A549 (cell line): ENCODE data around the gene IFIT1B. TPM values are rescaled to one million over a fixed set of nuclear protein-coding genes. Genes with fewer than 3 reads are reported as not detected.

Experiments
- ATAC-seq, 2 experiments: fragments of 200-7000 bp in 1 of 2; fragments of >200 bp in 1 of 2; cut with Nextera tagmentation in 1 of 2; cut with Tn5 transposase in 1 of 2; 3 replicates each; pipeline versions ENCODE4 v1.8.0 to v1.9.1; 2018 to 2020; ENCODE audit warnings: mild to moderate bottlenecking in 1 of 2, moderate library complexity in 1 of 2
- CTCF ChIA-PET: fragments of 300-600 bp; sonication (Branson Sonifier 250); formaldehyde crosslinking; extraction: SDS; loops from one replicate; lab custom pipeline; 2021; ENCODE audit warnings: antibody characterized with exemption, inconsistent platforms; lab: Yijun Ruan, JAX
- POLR2A ChIA-PET: fragments of 350-600 bp; formaldehyde crosslinking; extraction: SDS; loops from one replicate; lab custom pipeline; 2021; ENCODE audit warnings: antibody characterized with exemption, inconsistent platforms; lab: Yijun Ruan, JAX
- DNase-seq, 2 experiments: peaks; one replicate each; pipeline versions ENCODE4 v3.0.0 to v3.0.0-alpha.2; 2011 to 2016; ENCODE audit warnings: low read depth in 1 of 2, low spot score in 1 of 2
- FAIRE-seq: peaks from 2 replicates; lab custom pipeline; 2011; peaks lifted over from hg19 to GRCh38; lab: Jason Lieb, UNC
- H3K27ac ChIP-seq, 2 experiments: fragments of >200 bp; sonication (Bioruptor Twin); formaldehyde crosslinking; 3 replicates each; pipeline ENCODE4 v1.5.1; 2016 to 2017
- H3K4me1 ChIP-seq: fragments of >200 bp; sonication (Bioruptor Twin); formaldehyde crosslinking; 3 replicates; pipeline ENCODE4 v1.6.1; 2016
- H3K4me2 ChIP-seq: fragments of >200 bp; sonication (Bioruptor Twin); formaldehyde crosslinking; 3 replicates; pipeline ENCODE4 v1.6.1; 2016
- H3K4me3 ChIP-seq: fragments of >200 bp; sonication (Bioruptor Twin); formaldehyde crosslinking; 3 replicates; pipeline ENCODE4 v1.5.1; 2016
- H3K9me3 ChIP-seq: fragments of >200 bp; sonication (Bioruptor Twin); formaldehyde crosslinking; 3 replicates; pipeline ENCODE4 v1.6.1; 2016
- BHLHE40 ChIP-seq: IDR thresholded peaks from 2 replicates; pipeline ENCODE4 v1.6.1; 2012; ENCODE audit warnings: low read depth, low read length, inconsistent platforms
- CBX2 ChIP-seq: fragments of 200-600 bp; sonication (generic); IDR thresholded peaks from 2 replicates; pipeline ENCODE4 v1.6.1; 2016; ENCODE audit warnings: low read depth, mild to moderate bottlenecking, borderline replicate concordance
- CEBPB ChIP-seq, 2 experiments: fragments of >200 bp in 1 of 2; sonication (Bioruptor Twin) in 1 of 2; formaldehyde crosslinking in 1 of 2; IDR thresholded peaks; 2 replicates each; pipeline ENCODE4 v1.6.1; 2012 to 2016
- EHF ChIP-seq: fragments of 250-450 bp; sonication (Bioruptor Pico); IDR thresholded peaks from 2 replicates; pipeline ENCODE4 v1.5.0; 2020; ENCODE audit warnings: mild to moderate bottlenecking
- EHMT2 ChIP-seq: fragments of 200-600 bp; sonication (generic); IDR thresholded peaks from 2 replicates; pipeline ENCODE4 v1.6.1; 2016; ENCODE audit warnings: antibody characterized with exemption, low read depth, mild to moderate bottlenecking, moderate library complexity
- EP300 ChIP-seq, 2 experiments: fragments of >200 bp; sonication (Bioruptor Twin); formaldehyde crosslinking; IDR thresholded peaks; 2 replicates in 1 of 2; 3 replicates in 1 of 2; pipeline ENCODE4 v1.6.1; 2016 to 2017
- FOSB ChIP-seq: fragments of 250-450 bp; sonication (Bioruptor Pico); IDR thresholded peaks from 2 replicates; pipeline ENCODE4 v1.5.0; 2020; ENCODE audit warnings: mild to moderate bottlenecking, moderate library complexity
- FOXS1 ChIP-seq: fragments of 250-450 bp; sonication (Bioruptor Pico); IDR thresholded peaks from 2 replicates; pipeline ENCODE4 v1.5.0; 2020; ENCODE audit warnings: mild to moderate bottlenecking, moderate library complexity
- GATA3 ChIP-seq: IDR thresholded peaks from 2 replicates; pipeline ENCODE4 v1.6.1; 2012; ENCODE audit warnings: borderline replicate concordance
- HDAC2 ChIP-seq: fragments of 200-600 bp; sonication (generic); IDR thresholded peaks from 2 replicates; pipeline ENCODE4 v1.6.1; 2016
- HEYL ChIP-seq: fragments of 250-450 bp; sonication (Bioruptor Pico); IDR thresholded peaks from 2 replicates; pipeline ENCODE4 v1.8.0; 2021; ENCODE audit warnings: mild to moderate bottlenecking, moderate library complexity
- HOXB5 ChIP-seq: fragments of 250-450 bp; sonication (Bioruptor Pico); IDR thresholded peaks from 2 replicates; pipeline ENCODE4 v1.5.0; 2020; ENCODE audit warnings: mild to moderate bottlenecking, moderate library complexity
- JUN ChIP-seq, 2 experiments: fragments of >200 bp; sonication (Bioruptor Twin); formaldehyde crosslinking; IDR thresholded peaks; 2 replicates in 1 of 2; 3 replicates in 1 of 2; pipeline ENCODE4 v1.6.1; 2016 to 2017
- KDM5A ChIP-seq: fragments of 200-600 bp; sonication (generic); IDR thresholded peaks from 2 replicates; pipeline ENCODE4 v1.6.1; 2016; ENCODE audit warnings: antibody characterized with exemption, mild to moderate bottlenecking
- MAFK ChIP-seq: fragments of 450-650 bp; IDR thresholded peaks from 2 replicates; pipeline ENCODE4 v1.6.1; 2014; ENCODE audit not compliant: partially characterized antibody
- NFE2L2 ChIP-seq: fragments of 150-350 bp; conservative IDR thresholded peaks from 2 replicates; pipeline ENCODE4 v1.6.1; 2014; ENCODE audit warnings: low read length
- POLR2A ChIP-seq: IDR thresholded peaks from 2 replicates; pipeline ENCODE4 v1.6.1; 2012; ENCODE audit warnings: mild to moderate bottlenecking, low read length
- POLR2AphosphoS2 ChIP-seq: conservative IDR thresholded peaks from 2 replicates; pipeline ENCODE4 v1.6.1; 2012; ENCODE audit warnings: low read length, improper control_type of control experiment, inconsistent platforms
- RNF2 ChIP-seq: fragments of 200-600 bp; sonication (generic); IDR thresholded peaks from 2 replicates; pipeline ENCODE4 v1.6.1; 2016; ENCODE audit warnings: low read depth, mild to moderate bottlenecking, antibody characterized with exemption, moderate library complexity, borderline replicate concordance
- SREBF2 ChIP-seq: fragments of 450-650 bp; IDR thresholded peaks from 2 replicates; pipeline ENCODE4 v1.6.1; 2014; ENCODE audit warnings: mild to moderate bottlenecking, moderate library complexity
- TFCP2L1 ChIP-seq: fragments of 250-450 bp; sonication (Bioruptor Pico); IDR thresholded peaks from 2 replicates; pipeline ENCODE4 v1.5.0; 2021; ENCODE audit warnings: mild to moderate bottlenecking
- ZC3H11A ChIP-seq: fragments of 450-650 bp; IDR thresholded peaks from 2 replicates; pipeline ENCODE4 v1.6.1; 2014; ENCODE audit warnings: antibody characterized with exemption, mild to moderate bottlenecking
- ZFP36 ChIP-seq: fragments of 450-650 bp; IDR thresholded peaks from 2 replicates; pipeline ENCODE4 v1.6.1; 2014; ENCODE audit warnings: borderline replicate concordance; ENCODE audit not compliant: partially characterized antibody
- WGBS: methylation state at CpG from one replicate; pipeline ENCODE4 v1.1.6; 2017; ENCODE audit errors: missing lambda C conversion rate; 5-methylcytosine and 5-hydroxymethylcytosine counted together
- polyA plus RNA-seq, 4 experiments: library from polyadenylated mRNA; depleted of rRNA in 3 of 4; stranded (reverse); fragments of >200 nt; fragmentation: RNase III in 1 of 4; extraction: RNeasy Plus Mini Kit Qiagen cat#74134 plus additional on column Dnase treatment in 1 of 4; gene quantifications; 2 replicates in 3 of 4; 3 replicates in 1 of 4; pipeline ENCODE4 v1.2.3, GENCODE V29; 2011 to 2017
- TF ChIP-seq, protein P1 (sequence below): fragments of >200 bp; sonication (Bioruptor Twin); formaldehyde crosslinking; IDR thresholded peaks from 3 replicates; pipeline ENCODE4 v1.6.1; 2016
- TF ChIP-seq, protein P2 (sequence below): fragments of 250-450 bp; sonication (Bioruptor Pico); IDR thresholded peaks from 2 replicates; pipeline ENCODE4 v1.5.0; 2020; ENCODE audit warnings: low read depth, mild to moderate bottlenecking, moderate library complexity
- TF ChIP-seq, protein P3 (sequence below): IDR thresholded peaks from 2 replicates; pipeline ENCODE4 v1.6.1; 2012
- TF ChIP-seq, protein P4 (sequence below): fragments of 150-350 bp; IDR thresholded peaks from 2 replicates; pipeline ENCODE4 v1.6.1; 2014; ENCODE audit warnings: low read depth, mild to moderate bottlenecking, low read length
- TF ChIP-seq, protein P5 (sequence below): fragments of >200 bp; sonication (Bioruptor Twin); formaldehyde crosslinking; IDR thresholded peaks from 2 replicates; pipeline ENCODE4 v1.6.1; 2016
- TF ChIP-seq, protein P6 (sequence below): fragments of 250-450 bp; sonication (Bioruptor Pico); IDR thresholded peaks from 2 replicates; pipeline ENCODE4 v1.5.0; 2021; ENCODE audit warnings: mild to moderate bottlenecking, moderate library complexity, borderline replicate concordance

IFIT1B gene
- polyA plus RNA-seq, 2 of the 4 experiments (the other 2 are of a cell fraction) = not detected

DNA sequence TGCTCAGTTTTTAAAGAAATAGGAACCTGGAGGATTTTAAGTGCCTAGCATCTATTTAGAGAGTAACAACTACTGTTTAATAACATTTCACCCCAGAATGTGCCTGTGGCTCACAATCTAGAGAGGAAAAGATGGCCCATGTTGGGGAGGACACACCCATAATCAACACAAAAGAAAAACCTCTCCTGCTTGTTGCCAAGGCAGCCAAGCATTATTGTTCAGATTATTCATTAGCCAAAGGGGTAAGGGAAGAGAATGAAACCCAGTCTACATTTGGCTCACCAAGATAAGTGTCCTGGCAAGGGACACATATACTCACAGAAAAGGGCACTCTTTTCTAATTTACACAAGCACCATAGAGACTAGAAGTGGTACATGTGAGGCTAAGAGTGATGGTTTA is 17.7 kb upstream of the IFIT1B start:
- CTCF ChIA-PET = interaction anchor here (1.9 kb wide), 1 partner anchor 9 kb away, joined by 11 read pairs; no protein-coding TSS in a partner anchor
- Histone ChIP-seq H3K4me1 (peaks cover 6% of the 10 kb centered on the region; the same call in 1 of the 3 replicates), H3K27ac (no peak overlapping the region)
- TF ChIP-seq, protein P1, sequence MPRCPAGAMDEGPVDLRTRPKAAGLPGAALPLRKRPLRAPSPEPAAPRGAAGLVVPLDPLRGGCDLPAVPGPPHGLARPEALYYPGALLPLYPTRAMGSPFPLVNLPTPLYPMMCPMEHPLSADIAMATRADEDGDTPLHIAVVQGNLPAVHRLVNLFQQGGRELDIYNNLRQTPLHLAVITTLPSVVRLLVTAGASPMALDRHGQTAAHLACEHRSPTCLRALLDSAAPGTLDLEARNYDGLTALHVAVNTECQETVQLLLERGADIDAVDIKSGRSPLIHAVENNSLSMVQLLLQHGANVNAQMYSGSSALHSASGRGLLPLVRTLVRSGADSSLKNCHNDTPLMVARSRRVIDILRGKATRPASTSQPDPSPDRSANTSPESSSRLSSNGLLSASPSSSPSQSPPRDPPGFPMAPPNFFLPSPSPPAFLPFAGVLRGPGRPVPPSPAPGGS = no peak
- TF ChIP-seq CEBPB (IDR thresholded peaks at IDR 0.05) (no peak), MAFK (no peak), FOSB (no peak), GATA3 (no peak), HEYL (CRISPR knock-in tag) (no peak), ZC3H11A (no peak), BHLHE40 (no peak), POLR2AphosphoS2 (no peak), HOXB5 (CRISPR knock-in tag) (no peak), TFCP2L1 (CRISPR knock-in tag) (no peak)
- TF ChIP-seq, protein P2, sequence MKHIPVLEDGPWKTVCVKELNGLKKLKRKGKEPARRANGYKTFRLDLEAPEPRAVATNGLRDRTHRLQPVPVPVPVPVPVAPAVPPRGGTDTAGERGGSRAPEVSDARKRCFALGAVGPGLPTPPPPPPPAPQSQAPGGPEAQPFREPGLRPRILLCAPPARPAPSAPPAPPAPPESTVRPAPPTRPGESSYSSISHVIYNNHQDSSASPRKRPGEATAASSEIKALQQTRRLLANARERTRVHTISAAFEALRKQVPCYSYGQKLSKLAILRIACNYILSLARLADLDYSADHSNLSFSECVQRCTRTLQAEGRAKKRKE (CRISPR knock-in tag) = no peak
- TF ChIP-seq, protein P3, sequence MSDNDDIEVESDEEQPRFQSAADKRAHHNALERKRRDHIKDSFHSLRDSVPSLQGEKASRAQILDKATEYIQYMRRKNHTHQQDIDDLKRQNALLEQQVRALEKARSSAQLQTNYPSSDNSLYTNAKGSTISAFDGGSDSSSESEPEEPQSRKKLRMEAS = no peak
- TF ChIP-seq, protein P4, sequence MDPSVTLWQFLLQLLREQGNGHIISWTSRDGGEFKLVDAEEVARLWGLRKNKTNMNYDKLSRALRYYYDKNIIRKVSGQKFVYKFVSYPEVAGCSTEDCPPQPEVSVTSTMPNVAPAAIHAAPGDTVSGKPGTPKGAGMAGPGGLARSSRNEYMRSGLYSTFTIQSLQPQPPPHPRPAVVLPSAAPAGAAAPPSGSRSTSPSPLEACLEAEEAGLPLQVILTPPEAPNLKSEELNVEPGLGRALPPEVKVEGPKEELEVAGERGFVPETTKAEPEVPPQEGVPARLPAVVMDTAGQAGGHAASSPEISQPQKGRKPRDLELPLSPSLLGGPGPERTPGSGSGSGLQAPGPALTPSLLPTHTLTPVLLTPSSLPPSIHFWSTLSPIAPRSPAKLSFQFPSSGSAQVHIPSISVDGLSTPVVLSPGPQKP = no peak
- TF ChIP-seq, all 56 proteins: peak for 0
- POLR2A ChIA-PET = no interaction called here
- ATAC-seq (no peak), DNase-seq (peak in 1 of 2 experiments; percentile 7), FAIRE-seq (no peak)
- no peak overlapping the region for H3K4me3 ChIP-seq
- no peak overlapping the region for H3K4me2 ChIP-seq
- no peaks in the 10 kb centered on the region for H3K9me3 ChIP-seq

DNA sequence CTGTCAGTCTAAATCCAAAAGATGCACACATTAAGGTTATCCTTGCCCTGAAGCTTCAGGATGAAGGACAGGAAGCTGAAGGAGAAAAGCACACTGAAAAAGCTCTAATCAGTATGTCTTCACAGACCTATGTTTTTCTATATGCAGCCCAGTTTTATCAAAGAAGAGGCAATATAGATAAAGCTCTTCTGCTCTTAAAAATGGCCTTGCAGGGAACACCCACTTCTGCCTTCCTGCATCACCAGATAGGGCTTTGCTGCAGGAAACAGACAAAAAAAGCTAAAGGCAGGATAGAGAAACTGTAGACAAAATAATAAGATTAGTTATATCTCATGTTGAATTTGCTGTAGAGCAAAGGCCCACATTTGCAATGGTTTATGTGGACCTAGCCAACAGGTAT is 14.9 kb upstream of the IFIT1B start:
- FAIRE-seq (no peak), ATAC-seq (no peak), DNase-seq (no peak)
- POLR2A ChIA-PET = no interaction called here
- no peak overlapping the region for H3K4me3 ChIP-seq
- CTCF ChIA-PET = interaction anchor here (1.6 kb wide), 1 partner anchor 146 kb away, joined by 4 read pairs; no protein-coding TSS in a partner anchor
- no peak overlapping the region for H3K4me2 ChIP-seq
- no peak overlapping the region for H3K27ac ChIP-seq
- no peaks in the 10 kb centered on the region for H3K4me1 ChIP-seq
- TF ChIP-seq ZC3H11A = no peak
- TF ChIP-seq SREBF2 = no peak
- no peak for TF ChIP-seq KDM5A
- no peak for TF ChIP-seq MAFK
- no peaks in the 10 kb centered on the region for H3K9me3 ChIP-seq

DNA sequence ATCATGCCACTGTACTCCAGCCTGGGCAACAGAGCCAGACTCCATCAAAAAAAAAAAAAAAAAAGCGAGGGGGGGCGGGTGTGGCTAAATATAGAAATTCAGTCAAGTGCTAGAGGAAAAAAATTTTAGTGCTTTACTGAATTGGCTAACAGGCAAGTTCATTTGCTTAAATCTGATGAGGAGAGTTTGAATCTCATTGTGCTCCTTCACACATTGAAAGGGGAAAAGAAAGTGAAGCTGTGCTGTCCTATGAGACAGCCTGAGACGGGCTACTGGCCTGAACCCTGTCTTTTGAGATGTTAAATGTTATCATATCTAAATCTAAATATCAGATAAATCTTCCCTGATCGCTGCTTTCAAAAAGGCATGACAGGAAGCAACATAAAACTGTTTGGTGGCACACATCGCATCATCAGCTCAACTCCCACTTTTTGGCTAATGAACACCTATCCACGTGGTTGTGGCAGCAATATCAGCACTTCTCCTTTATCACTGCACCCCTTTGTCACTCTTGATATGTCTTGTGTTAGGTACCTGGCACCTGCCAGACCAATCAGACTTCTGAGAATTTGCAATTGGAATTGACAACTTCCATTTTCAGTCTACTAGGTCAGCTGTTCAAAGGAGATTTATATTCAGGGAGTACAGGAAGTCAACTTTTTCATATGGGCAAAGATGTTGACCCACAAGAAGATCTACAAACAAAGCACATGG is 14.0 kb upstream of the IFIT1B start:
- H3K9me3 ChIP-seq = no peaks in the 10 kb centered on the region
- H3K27ac ChIP-seq = no peak overlapping the region
- 70% methylated on average over 6 of the region's 6 CpGs for WGBS
- no peak for DNase-seq
- ChIA-PET CTCF (interaction anchor here (0.8 to 1.8 kb wide), 6 partner anchors 14 to 198 kb away, joined by 3 to 4 read pairs (median 3); partner anchors contain the start of gene IFIT1B), POLR2A (no interaction called here)
- TF ChIP-seq HDAC2 (no peak), NFE2L2 (no peak), JUN (IDR thresholded peaks at IDR 0.05) (no peak), RNF2 (no peak), EP300 (IDR thresholded peaks at IDR 0.05) (no peak), SREBF2 (no peak), EHMT2 (no peak), FOSB (no peak), FOXS1 (no peak), POLR2A (no peak), EHF (CRISPR knock-in tag) (no peak), ZC3H11A (no peak), ZFP36 (no peak), CBX2 (no peak), KDM5A (no peak), MAFK (no peak), TFCP2L1 (CRISPR knock-in tag) (no peak)
- TF ChIP-seq, protein P5, sequence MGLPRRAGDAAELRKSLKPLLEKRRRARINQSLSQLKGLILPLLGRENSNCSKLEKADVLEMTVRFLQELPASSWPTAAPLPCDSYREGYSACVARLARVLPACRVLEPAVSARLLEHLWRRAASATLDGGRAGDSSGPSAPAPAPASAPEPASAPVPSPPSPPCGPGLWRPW = no peak
- TF ChIP-seq, protein P6, sequence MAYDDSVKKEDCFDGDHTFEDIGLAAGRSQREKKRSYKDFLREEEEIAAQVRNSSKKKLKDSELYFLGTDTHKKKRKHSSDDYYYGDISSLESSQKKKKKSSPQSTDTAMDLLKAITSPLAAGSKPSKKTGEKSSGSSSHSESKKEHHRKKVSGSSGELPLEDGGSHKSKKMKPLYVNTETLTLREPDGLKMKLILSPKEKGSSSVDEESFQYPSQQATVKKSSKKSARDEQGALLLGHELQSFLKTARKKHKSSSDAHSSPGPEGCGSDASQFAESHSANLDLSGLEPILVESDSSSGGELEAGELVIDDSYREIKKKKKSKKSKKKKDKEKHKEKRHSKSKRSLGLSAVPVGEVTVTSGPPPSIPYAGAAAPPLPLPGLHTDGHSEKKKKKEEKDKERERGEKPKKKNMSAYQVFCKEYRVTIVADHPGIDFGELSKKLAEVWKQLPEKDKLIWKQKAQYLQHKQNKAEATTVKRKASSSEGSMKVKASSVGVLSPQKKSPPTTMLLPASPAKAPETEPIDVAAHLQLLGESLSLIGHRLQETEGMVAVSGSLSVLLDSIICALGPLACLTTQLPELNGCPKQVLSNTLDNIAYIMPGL (CRISPR knock-in tag) = no peak
- no peak overlapping the region for H3K4me2 ChIP-seq
- no peak for FAIRE-seq
- ATAC-seq = no peak
- no peak overlapping the region for H3K4me3 ChIP-seq
- H3K4me1 ChIP-seq = no peaks in the 10 kb centered on the region
